Gastroesophageal sphincter (tissue), 2 donors: ENCODE results near the gene PCDH9.

Experiments
- EP300 ChIP-seq: sonication (generic); formaldehyde crosslinking; IDR thresholded peaks from one replicate; pipeline ENCODE4 v1.6.1; 2017; ENCODE audit warnings: antibody characterized with exemption, mild to moderate bottlenecking
- POLR2A ChIP-seq, 2 donors: fragments of 450-650 bp; IDR thresholded peaks; one replicate each; pipeline ENCODE4 v1.6.1; 2017; ENCODE audit warnings: antibody characterized with exemption in 2 of 2, mild to moderate bottlenecking in 2 of 2, moderate library complexity in 1 of 2

- no peak for TF ChIP-seq EP300
- TF ChIP-seq POLR2A (IDR thresholded peaks at IDR 0.05) = no peak
Measured at GRCh38 chr13:67216864-67217263, 13.3 kb downstream of the PCDH9 start.
